Activated CD8-positive, alpha-beta memory T cell treated with anti-CD3 and anti-CD28 coated beads, Interleukin-2, amount 10 ng/mL, durations not matched to agents 7 days and 5 days (primary cell): ENCODE results near the gene ZNF592. TPM values are rescaled to one million over a fixed set of nuclear protein-coding genes. Genes with fewer than 3 reads are reported as not detected.

ENCODE experiments used
- ATAC-seq: fragments of 150-1000 bp; cut with Tn5 transposase; one replicate; pipeline ENCODE4 v1.10.0; 2021; ENCODE audit warnings: moderate library complexity
- CTCF ChIA-PET: fragments of 350-600 bp; sonication (Branson Sonifier 250); formaldehyde crosslinking; loops from one replicate; lab custom pipeline; 2021; ENCODE audit warnings: antibody characterized with exemption; lab: Charles Lee
- DNase-seq: peaks from one replicate; pipeline ENCODE4 v3.0.0-alpha.2; 2020
- H3K27ac Mint-ChIP-seq: one replicate; pipeline ENCODE4 v1.8.0; 2021; ENCODE audit warnings: mild to moderate bottlenecking, mixed read lengths
- H3K27me3 Mint-ChIP-seq: one replicate; pipeline ENCODE4 v1.8.0; 2021; ENCODE audit warnings: mixed read lengths
- H3K36me3 Mint-ChIP-seq: one replicate; pipeline ENCODE4 v1.8.0; 2021; ENCODE audit warnings: mild to moderate bottlenecking, mixed read lengths
- H3K4me1 Mint-ChIP-seq: one replicate; pipeline ENCODE4 v1.8.0; 2021; ENCODE audit warnings: mixed read lengths
- H3K4me3 Mint-ChIP-seq: one replicate; pipeline ENCODE4 v1.8.0; 2021; ENCODE audit warnings: mild to moderate bottlenecking, moderate library complexity, mixed read lengths
- H3K9me3 Mint-ChIP-seq: one replicate; pipeline ENCODE4 v1.8.0; 2022; ENCODE audit warnings: low read depth, mixed read lengths
- total RNA-seq, 2 experiments: library from RNA; stranded (reverse); gene quantifications; one replicate each; pipeline ENCODE4 v1.2.3, GENCODE V29; 2021

The ZNF592 gene
- total RNA-seq, 2 experiments from 2014 or later, result 32.9 to 39.7 TPM

GRCh38 chr15:84790676-84791075 lies 42.3 kb downstream of the ZNF592 start:
- ATAC-seq, result no peak
- H3K27me3 Mint-ChIP-seq, result no peaks in the 10 kb centered on the region
- CTCF ChIA-PET, result no interaction called here
- no peak overlapping the region for H3K27ac Mint-ChIP-seq
- H3K36me3 Mint-ChIP-seq, result peaks cover 45% of the 10 kb centered on the region
- no peak for DNase-seq
- peaks cover 7% of the 10 kb centered on the region for H3K4me1 Mint-ChIP-seq
- no peaks in the 10 kb centered on the region for H3K9me3 Mint-ChIP-seq
- H3K4me3 Mint-ChIP-seq, result no peak overlapping the region

GRCh38 chr15:84791763-84792162 lies 43.4 kb downstream of the ZNF592 start:
- no peak overlapping the region for H3K4me3 Mint-ChIP-seq
- CTCF ChIA-PET, result no interaction called here
- peaks cover 40% of the 10 kb centered on the region for H3K36me3 Mint-ChIP-seq
- no peaks in the 10 kb centered on the region for H3K9me3 Mint-ChIP-seq
- peaks cover 7% of the 10 kb centered on the region for H3K4me1 Mint-ChIP-seq
- H3K27me3 Mint-ChIP-seq, result no peaks in the 10 kb centered on the region
- ATAC-seq (no peak), DNase-seq (no peak)
- no peak overlapping the region for H3K27ac Mint-ChIP-seq

- no peaks in the 10 kb centered on the region for H3K9me3 Mint-ChIP-seq
- H3K4me1 Mint-ChIP-seq, result no peaks in the 10 kb centered on the region
- H3K36me3 Mint-ChIP-seq, result peaks cover 31% of the 10 kb centered on the region
- ATAC-seq, result no peak
- DNase-seq, result no peak
- no peaks in the 10 kb centered on the region for H3K27me3 Mint-ChIP-seq
- no peak overlapping the region for H3K27ac Mint-ChIP-seq
- no peak overlapping the region for H3K4me3 Mint-ChIP-seq
- CTCF ChIA-PET, result no interaction called here
Measured at GRCh38 chr15:84793431-84794161, 45.2 kb downstream of the ZNF592 start.

GRCh38 chr15:84794162-84794547 lies 45.8 kb downstream of the ZNF592 start:
- ATAC-seq (no peak), DNase-seq (no peak)
- Mint-ChIP-seq H3K4me3 (no peak overlapping the region), H3K27me3 (no peaks in the 10 kb centered on the region), H3K4me1 (no peaks in the 10 kb centered on the region), H3K27ac (no peak overlapping the region), H3K9me3 (no peaks in the 10 kb centered on the region), H3K36me3 (peaks cover 30% of the 10 kb centered on the region)
- CTCF ChIA-PET, result no interaction called here

- H3K4me3 Mint-ChIP-seq, result no peak overlapping the region
- H3K27ac Mint-ChIP-seq, result no peak overlapping the region
- H3K9me3 Mint-ChIP-seq, result no peaks in the 10 kb centered on the region
- DNase-seq (no peak), ATAC-seq (no peak)
- peaks cover 33% of the 10 kb centered on the region for H3K36me3 Mint-ChIP-seq
- CTCF ChIA-PET, result no interaction called here
- H3K4me1 Mint-ChIP-seq, result no peaks in the 10 kb centered on the region
- no peaks in the 10 kb centered on the region for H3K27me3 Mint-ChIP-seq
Measured at GRCh38 chr15:84795186-84795585, 46.8 kb downstream of the ZNF592 start.

GRCh38 chr15:84797212-84797611 lies 48.8 kb downstream of the ZNF592 start:
- Mint-ChIP-seq H3K27me3 (no peaks in the 10 kb centered on the region), H3K4me1 (no peaks in the 10 kb centered on the region), H3K4me3 (no peak overlapping the region), H3K27ac (no peak overlapping the region), H3K9me3 (no peaks in the 10 kb centered on the region), H3K36me3 (peaks cover 28% of the 10 kb centered on the region)
- no peak for DNase-seq
- no peak for ATAC-seq
- CTCF ChIA-PET, result no interaction called here

- CTCF ChIA-PET, result no interaction called here
- Mint-ChIP-seq H3K27me3 (no peaks in the 10 kb centered on the region), H3K9me3 (no peaks in the 10 kb centered on the region), H3K27ac (no peak overlapping the region), H3K4me3 (no peak overlapping the region), H3K4me1 (no peaks in the 10 kb centered on the region), H3K36me3 (peaks cover 29% of the 10 kb centered on the region)
- DNase-seq, result no peak
- ATAC-seq, result no peak
Measured at GRCh38 chr15:84797801-84798200, 49.4 kb downstream of the ZNF592 start.

- Mint-ChIP-seq H3K4me3 (no peak overlapping the region), H3K36me3 (peaks cover 28% of the 10 kb centered on the region), H3K27me3 (no peaks in the 10 kb centered on the region), H3K9me3 (no peaks in the 10 kb centered on the region), H3K27ac (no peak overlapping the region), H3K4me1 (no peaks in the 10 kb centered on the region)
- CTCF ChIA-PET, result no interaction called here
- DNase-seq, result no peak
- no peak for ATAC-seq
Measured at GRCh38 chr15:84798436-84798946, 50.1 kb downstream of the ZNF592 start.

- no peak for DNase-seq
- Mint-ChIP-seq H3K27me3 (no peaks in the 10 kb centered on the region), H3K36me3 (peaks cover 24% of the 10 kb centered on the region), H3K4me1 (no peaks in the 10 kb centered on the region), H3K27ac (no peak overlapping the region), H3K4me3 (no peak overlapping the region), H3K9me3 (no peaks in the 10 kb centered on the region)
- CTCF ChIA-PET, result interaction anchor here (0.7 kb wide), 1 partner anchor 128 kb away, joined by 3 read pairs; no protein-coding TSS in a partner anchor
- ATAC-seq, result no peak
Measured at GRCh38 chr15:84799511-84800187, 51.3 kb downstream of the ZNF592 start.

GRCh38 chr15:84800365-84800806 lies 52.0 kb downstream of the ZNF592 start:
- no peak overlapping the region for H3K27ac Mint-ChIP-seq
- ATAC-seq, result no peak
- peaks cover 21% of the 10 kb centered on the region for H3K36me3 Mint-ChIP-seq
- CTCF ChIA-PET, result interaction anchor here (0.9 kb wide), 1 partner anchor 212 kb away, joined by 3 read pairs; no protein-coding TSS in a partner anchor
- no peaks in the 10 kb centered on the region for H3K9me3 Mint-ChIP-seq
- no peak for DNase-seq
- no peak overlapping the region for H3K4me3 Mint-ChIP-seq
- no peaks in the 10 kb centered on the region for H3K4me1 Mint-ChIP-seq
- no peaks in the 10 kb centered on the region for H3K27me3 Mint-ChIP-seq

GRCh38 chr15:84804005-84804900 lies 55.9 kb downstream of the ZNF592 start:
- Mint-ChIP-seq H3K4me3 (no peak overlapping the region), H3K36me3 (peaks cover 20% of the 10 kb centered on the region), H3K27ac (no peak overlapping the region), H3K4me1 (no peaks in the 10 kb centered on the region), H3K27me3 (no peaks in the 10 kb centered on the region), H3K9me3 (no peaks in the 10 kb centered on the region)
- ATAC-seq, result no peak
- DNase-seq, result no peak
- CTCF ChIA-PET, result no interaction called here

- no peak for DNase-seq
- CTCF ChIA-PET, result interaction anchor here (1.2 to 1.4 kb wide), 2 partner anchors 73 to 217 kb away, joined by 3 to 6 read pairs; no protein-coding TSS in a partner anchor
- Mint-ChIP-seq H3K9me3 (no peaks in the 10 kb centered on the region), H3K27me3 (no peaks in the 10 kb centered on the region), H3K27ac (no peak overlapping the region), H3K36me3 (peaks cover 16% of the 10 kb centered on the region), H3K4me3 (no peak overlapping the region), H3K4me1 (no peaks in the 10 kb centered on the region)
- ATAC-seq, result no peak
Measured at GRCh38 chr15:84805221-84805620, 56.8 kb downstream of the ZNF592 start.

GRCh38 chr15:84807228-84807627 lies 58.8 kb downstream of the ZNF592 start:
- Mint-ChIP-seq H3K27ac (no peak overlapping the region), H3K9me3 (no peaks in the 10 kb centered on the region), H3K4me1 (no peaks in the 10 kb centered on the region), H3K36me3 (peaks cover 8% of the 10 kb centered on the region), H3K4me3 (no peak overlapping the region), H3K27me3 (no peaks in the 10 kb centered on the region)
- no peak for ATAC-seq
- no peak for DNase-seq
- CTCF ChIA-PET, result interaction anchor here (1.3 kb wide), 1 partner anchor 11 kb away, joined by 4 read pairs; no protein-coding TSS in a partner anchor
